Measurements from ENCODE around the gene GRM4. TPM values are rescaled to one million over a fixed set of nuclear protein-coding genes. Genes with fewer than 3 reads are reported as not detected.

GRM4 gene
- total and polyA plus RNA-seq, 10 of the 15 experiments (the other 5 are each of a cell fraction or from before 2014, with no cell fraction given) = 0.01 to 0.31 (median 0.05) TPM; not detected in 2

- ChIA-PET SMC1A (ENCODE audit: uncharacterized antibody, unreplicated experiment) (no interaction called here), CTCF (no interaction called here), POLR2A (no interaction called here), RAD21 (ENCODE audit: unreplicated experiment) (no interaction called here)
- Histone ChIP-seq H3K4me3 (no peak overlapping the region), H3K27me3 (replicated peaks in 1 of 2; ENCODE audit: control insufficient read depth in 2 of 2, insufficient read depth in 2 of 2, low read length in 1 of 2) (peaks cover 0 to 1% of the 10 kb centered on the region in 2 experiments; a peak in 2 of 4 replicates), H3K79me2 (ENCODE audit: control insufficient read depth, insufficient read depth, low read length) (no peaks in the 10 kb centered on the region), H3K9ac (ENCODE audit: control insufficient read depth, insufficient read depth, low read length) (no peak overlapping the region), H3K27ac (ENCODE audit: control insufficient read depth, insufficient read depth) (no peak overlapping the region), H3K4me1 (ENCODE audit: control insufficient read depth, insufficient read depth, low read length) (no peaks in the 10 kb centered on the region), H2AFZ (ENCODE audit: control insufficient read depth, low read depth, low read length) (no peak overlapping the region), H3K4me2 (ENCODE audit: control insufficient read depth, insufficient read depth) (no peak overlapping the region), H4K20me1 (ENCODE audit: control insufficient read depth, insufficient read depth) (no peaks in the 10 kb centered on the region), H3K9me3 (replicated peaks; ENCODE audit: control insufficient read depth, insufficient read depth, low read length) (no peaks in the 10 kb centered on the region), H3K36me3 (ENCODE audit: control insufficient read depth in 2 of 2, insufficient read depth in 2 of 2, low read length in 1 of 2) (no peaks in the 10 kb centered on the region)
- in situ Hi-C loops (cut with MboI) (no loop called here), intact Hi-C loops (cut with micrococcal nuclease; ENCODE audit: unreplicated experiment) (no loop called here)
- BruUV-seq (replicated peaks) = no TSS peak
- 50% methylated on average over 13 of the region's 13 CpGs for WGBS (ENCODE audit: insufficient coverage, insufficient replicate concordance, low lambda C conversion rate, missing lambda C conversion rate)
- no peak for DNase-seq (ENCODE audit: low read depth, low spot score)
- no peak for FAIRE-seq
- no peak for TF ChIP-seq TBL1XR1 (IDR thresholded peaks at IDR 0.05; ENCODE audit: low read depth, low read length)
- TF ChIP-seq TCF7 (IDR thresholded peaks at IDR 0.05; ENCODE audit: borderline replicate concordance) = no peak
- no peak for TF ChIP-seq ESRRA (IDR thresholded peaks at IDR 0.05; ENCODE audit: low read length)
- TF ChIP-seq PBX3 (IDR thresholded peaks at IDR 0.05; ENCODE audit: insufficient replicate concordance, low read depth, low read length) = no peak
- no peak for TF ChIP-seq EGR1 (IDR thresholded peaks at IDR 0.05; ENCODE audit: borderline replicate concordance in 1 of 2, low read depth in 2 of 2, low read length in 2 of 2)
- no peak for TF ChIP-seq POU2F2 (IDR thresholded peaks at IDR 0.05; ENCODE audit: borderline replicate concordance, low read depth, low read length)
- no peak for TF ChIP-seq KDM1A (IDR thresholded peaks at IDR 0.05; ENCODE audit: borderline replicate concordance)
- no peak for ATAC-seq
These were observed 158.3 kb downstream of the GRM4 start for GRCh38 chr6:33987531-33988021.

GRCh38 chr6:33985947-33986346, 159.9 kb downstream of the GRM4 start:
- Histone ChIP-seq H3K79me2 (ENCODE audit: control insufficient read depth, insufficient read depth, low read length) (no peaks in the 10 kb centered on the region), H2AFZ (ENCODE audit: control insufficient read depth, low read depth, low read length) (no peak overlapping the region), H4K20me1 (ENCODE audit: control insufficient read depth, insufficient read depth) (no peaks in the 10 kb centered on the region), H3K27ac (ENCODE audit: control insufficient read depth, insufficient read depth) (no peak overlapping the region), H3K4me1 (ENCODE audit: control insufficient read depth, insufficient read depth, low read length) (no peaks in the 10 kb centered on the region), H3K9me3 (replicated peaks; ENCODE audit: control insufficient read depth, insufficient read depth, low read length) (no peaks in the 10 kb centered on the region), H3K27me3 (replicated peaks in 1 of 2; ENCODE audit: control insufficient read depth in 2 of 2, insufficient read depth in 2 of 2, low read length in 1 of 2) (peaks cover 0 to 1% of the 10 kb centered on the region in 2 experiments; a peak in 2 of 4 replicates), H3K4me2 (ENCODE audit: control insufficient read depth, insufficient read depth) (no peak overlapping the region), H3K9ac (ENCODE audit: control insufficient read depth, insufficient read depth, low read length) (no peak overlapping the region), H3K4me3 (no peak overlapping the region), H3K36me3 (ENCODE audit: control insufficient read depth in 2 of 2, insufficient read depth in 2 of 2, low read length in 1 of 2) (no peaks in the 10 kb centered on the region)
- BruUV-seq (replicated peaks) = no TSS peak
- ChIA-PET SMC1A (ENCODE audit: uncharacterized antibody, unreplicated experiment) (no interaction called here), RAD21 (ENCODE audit: unreplicated experiment) (no interaction called here), POLR2A (no interaction called here), CTCF (no interaction called here)
- DNase-seq (ENCODE audit: low read depth, low spot score) (no peak), ATAC-seq (no peak), FAIRE-seq (no peak)
- no peak for TF ChIP-seq HDGF (IDR thresholded peaks at IDR 0.05)
- TF ChIP-seq POLR2AphosphoS2 (IDR thresholded peaks at IDR 0.05; ENCODE audit: low read depth, low read length) = no peak
- TF ChIP-seq JUND (IDR thresholded peaks at IDR 0.05; ENCODE audit: low read depth, low read length) = no peak
- TF ChIP-seq ZNF384 (IDR thresholded peaks at IDR 0.05; ENCODE audit: borderline replicate concordance, low read depth, low read length) = no peak
- TF ChIP-seq CBFB (IDR thresholded peaks at IDR 0.05; ENCODE audit: low read depth) = no peak
- intact Hi-C loops (cut with micrococcal nuclease; ENCODE audit: unreplicated experiment) (no loop called here), in situ Hi-C loops (cut with MboI) (no loop called here)
- 0% methylated on average over 1 of the region's 1 CpG for WGBS (ENCODE audit: insufficient coverage, insufficient replicate concordance, low lambda C conversion rate, missing lambda C conversion rate)

Data from GM12878 (cell line).